PC-9 (cell line): ENCODE data around the gene BARX1. TPM values are rescaled to one million over a fixed set of nuclear protein-coding genes. Genes with fewer than 3 reads are reported as not detected.

Experiments used
- BruUV-seq: library from RNA; stranded (reverse); fragments of 400-500 nt; replicated peaks from 2 replicates; lab custom pipeline; 2021; lab: Mats Ljungman, UMichigan
- CTCF ChIA-PET: fragments of 300-600 bp; sonication (Branson Sonifier 250); formaldehyde crosslinking; loops from one replicate; lab custom pipeline; 2022; ENCODE audit warnings: antibody characterized with exemption; lab: Charles Lee
- POLR2A ChIA-PET: fragments of 300-600 bp; sonication (Branson Sonifier 250); formaldehyde crosslinking; loops from one replicate; lab custom pipeline; 2022; ENCODE audit warnings: antibody characterized with exemption; ENCODE audit not compliant: unreplicated experiment; lab: Charles Lee
- DNase-seq, 2 experiments: peaks; one replicate each; pipeline versions ENCODE4 v3.0.0 to v3.0.0-alpha.2; 2015 to 2022; ENCODE audit warnings: mixed read lengths in 1 of 2
- H2AFZ ChIP-seq: fragments of 200-600 bp; sonication (generic); 2 replicates; pipeline ENCODE4 v1.8.1; 2017; ENCODE audit warnings: antibody characterized with exemption
- H3F3A ChIP-seq: fragments of 200-600 bp; sonication (generic); 2 replicates; pipeline ENCODE4 v1.8.1; 2017; ENCODE audit warnings: antibody characterized with exemption, mild to moderate bottlenecking, low read depth; ENCODE audit not compliant: insufficient read depth
- H3K27ac ChIP-seq: fragments of 200-600 bp; sonication (generic); 2 replicates; pipeline ENCODE4 v1.6.1; 2016; ENCODE audit warnings: mixed run types
- H3K27me3 ChIP-seq: fragments of 200-600 bp; sonication (generic); 2 replicates; pipeline ENCODE4 v1.6.1; 2016; ENCODE audit warnings: low read depth, mixed run types; ENCODE audit not compliant: insufficient read depth
- H3K36me3 ChIP-seq: fragments of 200-600 bp; sonication (generic); 2 replicates; pipeline ENCODE4 v1.6.1; 2016; ENCODE audit warnings: low read depth, mixed run types
- H3K4me1 ChIP-seq: fragments of 200-600 bp; sonication (generic); replicated peaks from 2 replicates; pipeline ENCODE4 v1.6.1; 2016; ENCODE audit warnings: mixed run types; ENCODE audit not compliant: insufficient read depth
- H3K4me2 ChIP-seq: fragments of 200-600 bp; sonication (generic); 2 replicates; pipeline ENCODE4 v1.6.1; 2017; ENCODE audit warnings: mixed run types
- H3K4me3 ChIP-seq: fragments of 200-600 bp; sonication (generic); 2 replicates; pipeline ENCODE4 v1.6.1; 2016; ENCODE audit warnings: mixed run types
- H3K79me2 ChIP-seq: fragments of 200-600 bp; sonication (generic); 2 replicates; pipeline ENCODE4 v1.6.1; 2017; ENCODE audit warnings: low read depth, mixed run types
- H3K9me2 ChIP-seq: fragments of 200-600 bp; sonication (generic); 2 replicates; pipeline ENCODE4 v1.8.1; 2017; ENCODE audit warnings: mild to moderate bottlenecking; ENCODE audit not compliant: insufficient read depth
- H3K9me3 ChIP-seq: fragments of 200-600 bp; sonication (generic); 2 replicates; pipeline ENCODE4 v1.8.1; 2016; ENCODE audit warnings: low read depth; ENCODE audit not compliant: insufficient read depth
- H4K20me1 ChIP-seq: fragments of 200-600 bp; sonication (generic); 2 replicates; pipeline ENCODE4 v1.8.1; 2017; ENCODE audit not compliant: insufficient read depth
- EZH2 ChIP-seq: fragments of 200-600 bp; sonication (generic); IDR thresholded peaks from 2 replicates; pipeline ENCODE4 v1.8.0; 2017; ENCODE audit warnings: antibody characterized with exemption, low read depth
- intact Hi-C: fragments of 100-400 bp; cut with micrococcal nuclease; formaldehyde crosslinking; loops from one replicate; pipeline ENCODE4 v1.10.0; 2022; ENCODE audit not compliant: unreplicated experiment
- total RNA-seq: library from RNA; stranded (reverse); gene quantifications from 2 replicates; pipeline ENCODE4 v1.2.3, GENCODE V29; 2021
- TF ChIP-seq, protein P1 (sequence below): fragments of 200-600 bp; sonication (generic); conservative IDR thresholded peaks from 2 replicates; pipeline ENCODE4 v1.6.1; 2017; ENCODE audit warnings: mixed run types, antibody characterized with exemption, mild to moderate bottlenecking, moderate library complexity

The BARX1 gene
- total RNA-seq, 1 experiment from 2014 or later, result not detected

- H2AFZ ChIP-seq, result no peak overlapping the region
- no peak overlapping the region for H3K4me3 ChIP-seq
- H4K20me1 ChIP-seq, result no peaks in the 10 kb centered on the region
- no peak overlapping the region for H3K4me2 ChIP-seq
- intact Hi-C loops, result no loop called here
- H3K4me1 ChIP-seq, result no peaks in the 10 kb centered on the region
- ChIA-PET CTCF (no interaction called here), POLR2A (no interaction called here)
- H3F3A ChIP-seq, result no peaks in the 10 kb centered on the region
- no peak for DNase-seq
- H3K27ac ChIP-seq, result no peak overlapping the region
- H3K9me3 ChIP-seq, result no peaks in the 10 kb centered on the region
- no peaks in the 10 kb centered on the region for H3K79me2 ChIP-seq
- BruUV-seq, result no TSS peak
- no peak for TF ChIP-seq EZH2
- TF ChIP-seq, protein P1, sequence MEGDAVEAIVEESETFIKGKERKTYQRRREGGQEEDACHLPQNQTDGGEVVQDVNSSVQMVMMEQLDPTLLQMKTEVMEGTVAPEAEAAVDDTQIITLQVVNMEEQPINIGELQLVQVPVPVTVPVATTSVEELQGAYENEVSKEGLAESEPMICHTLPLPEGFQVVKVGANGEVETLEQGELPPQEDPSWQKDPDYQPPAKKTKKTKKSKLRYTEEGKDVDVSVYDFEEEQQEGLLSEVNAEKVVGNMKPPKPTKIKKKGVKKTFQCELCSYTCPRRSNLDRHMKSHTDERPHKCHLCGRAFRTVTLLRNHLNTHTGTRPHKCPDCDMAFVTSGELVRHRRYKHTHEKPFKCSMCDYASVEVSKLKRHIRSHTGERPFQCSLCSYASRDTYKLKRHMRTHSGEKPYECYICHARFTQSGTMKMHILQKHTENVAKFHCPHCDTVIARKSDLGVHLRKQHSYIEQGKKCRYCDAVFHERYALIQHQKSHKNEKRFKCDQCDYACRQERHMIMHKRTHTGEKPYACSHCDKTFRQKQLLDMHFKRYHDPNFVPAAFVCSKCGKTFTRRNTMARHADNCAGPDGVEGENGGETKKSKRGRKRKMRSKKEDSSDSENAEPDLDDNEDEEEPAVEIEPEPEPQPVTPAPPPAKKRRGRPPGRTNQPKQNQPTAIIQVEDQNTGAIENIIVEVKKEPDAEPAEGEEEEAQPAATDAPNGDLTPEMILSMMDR, result no peak
- H3K36me3 ChIP-seq, result no peaks in the 10 kb centered on the region
- 0 out of 2 replicates have a peak, but pooled peaks cover 2% of the 10 kb centered on the region for H3K27me3 ChIP-seq
- H3K9me2 ChIP-seq, result no peaks in the 10 kb centered on the region
Measured at GRCh38 chr9:93958121-93958818, 3.1 kb upstream of the BARX1 start.

- no peaks in the 10 kb centered on the region for H3K79me2 ChIP-seq
- no peaks in the 10 kb centered on the region for H3K9me3 ChIP-seq
- BruUV-seq, result no TSS peak
- no peak for TF ChIP-seq EZH2
- TF ChIP-seq, protein P1, result no peak
- no peak overlapping the region for H3K27ac ChIP-seq
- no peak overlapping the region for H3K4me3 ChIP-seq
- no peak overlapping the region for H3K4me2 ChIP-seq
- ChIA-PET CTCF (no interaction called here), POLR2A (no interaction called here)
- intact Hi-C loops, result no loop called here
- H3F3A ChIP-seq, result no peaks in the 10 kb centered on the region
- 0 out of 2 replicates have a peak, but pooled peaks cover 2% of the 10 kb centered on the region for H3K27me3 ChIP-seq
- H3K4me1 ChIP-seq, result no peaks in the 10 kb centered on the region
- H3K36me3 ChIP-seq, result no peaks in the 10 kb centered on the region
- no peaks in the 10 kb centered on the region for H3K9me2 ChIP-seq
- H4K20me1 ChIP-seq, result no peaks in the 10 kb centered on the region
- no peak overlapping the region for H2AFZ ChIP-seq
- DNase-seq, result no peak
Measured at GRCh38 chr9:93955981-93956784, 1.0 kb upstream of the BARX1 start.

DNA sequence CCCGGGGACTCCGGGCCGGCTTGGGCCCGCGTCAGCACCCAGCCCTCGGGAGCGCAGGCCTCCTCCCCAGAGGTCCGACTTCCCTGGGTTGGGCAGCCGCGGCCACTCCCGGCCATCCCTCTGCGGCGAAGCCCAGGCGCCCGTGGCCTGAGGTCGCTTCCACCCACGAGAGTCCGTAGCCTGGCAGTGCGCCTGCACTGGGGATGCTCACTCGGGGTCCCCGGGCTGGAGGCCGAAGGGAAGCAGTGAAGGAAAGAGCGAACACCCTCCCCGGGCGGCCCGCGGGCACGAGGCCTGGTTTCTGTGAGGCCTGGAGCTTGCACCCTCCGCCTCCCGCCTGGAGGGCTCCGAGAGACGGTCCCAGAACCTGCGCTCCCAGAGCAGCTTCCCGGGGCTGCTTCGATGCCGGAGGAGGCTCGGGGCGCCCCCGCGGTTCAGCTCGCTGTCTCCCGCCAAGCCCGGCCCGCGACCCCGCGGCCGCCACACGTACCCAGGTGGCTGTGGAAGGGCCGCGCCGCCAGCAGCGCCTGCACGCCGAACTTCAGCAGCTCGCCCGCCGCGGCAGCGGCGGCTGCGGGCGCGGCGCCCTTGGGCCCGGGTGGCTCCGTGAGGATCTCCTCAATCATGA is 607 bp downstream of the BARX1 start:
- BruUV-seq, result no TSS peak
- Histone ChIP-seq H3K27me3 (peaks cover 11% of the 10 kb centered on the region; the same call in 1 of the 2 replicates), H3K4me2 (no peak overlapping the region), H3F3A (no peaks in the 10 kb centered on the region), H3K4me3 (no peak overlapping the region), H3K9me2 (no peaks in the 10 kb centered on the region), H3K9me3 (no peaks in the 10 kb centered on the region), H3K4me1 (no peaks in the 10 kb centered on the region), H3K79me2 (no peaks in the 10 kb centered on the region), H3K36me3 (no peaks in the 10 kb centered on the region), H3K27ac (no peak overlapping the region), H2AFZ (no peak overlapping the region), H4K20me1 (no peaks in the 10 kb centered on the region)
- TF ChIP-seq EZH2, result no peak
- TF ChIP-seq, protein P1, result no peak
- ChIA-PET POLR2A (no interaction called here), CTCF (no interaction called here)
- intact Hi-C loops, result no loop called here
- DNase-seq, result no peak
